K562 (cell line): ENCODE data around the gene STXBP6. TPM values are rescaled to one million over a fixed set of nuclear protein-coding genes. Genes with fewer than 3 reads are reported as not detected.

Experiments used
- ATAC-seq: fragments of 200-7000 bp; cut with Tn5 transposase; 3 replicates; pipeline ENCODE4 v1.9.1; 2020; ENCODE audit warnings: moderate library complexity
- BruUV-seq: library from RNA; stranded (reverse); fragments of 400-500 nt; replicated peaks from 2 replicates; lab custom pipeline; 2021; lab: Mats Ljungman, UMichigan
- CTCF ChIA-PET: fragments of 300-600 bp; formaldehyde crosslinking; extraction: SDS; loops from one replicate; lab custom pipeline; 2021; ENCODE audit warnings: low intra/inter-chr PET ratio; lab: Yijun Ruan, JAX
- POLR2A ChIA-PET: fragments of 300-600, 350-650 bp; sonication (Branson Sonifier 250); formaldehyde crosslinking; extraction: SDS; loops from one replicate; lab custom pipeline; 2021; ENCODE audit warnings: antibody characterized with exemption, inconsistent platforms; lab: Yijun Ruan, JAX
- DNase-seq, 4 experiments: peaks; one replicate each; pipeline versions ENCODE4 v3.0.0 to v3.0.0-alpha.2; 2011 to 2018; ENCODE audit warnings: low spot score in 3 of 4, mixed read lengths in 3 of 4; ENCODE audit errors: extremely low read depth in 1 of 4
- FAIRE-seq: peaks from 2 replicates; lab custom pipeline; 2011; peaks lifted over from hg19 to GRCh38; lab: Jason Lieb, UNC
- H2AFZ ChIP-seq: 2 replicates; pipeline ENCODE4 v1.6.0; 2011; ENCODE audit warnings: low read depth, low read length, control low read depth, inconsistent platforms
- H3K27ac ChIP-seq: fragments of 200-600 bp; 3 replicates; pipeline ENCODE4 v1.8.0; 2011; ENCODE audit warnings: low read depth, mild to moderate bottlenecking, control low read depth, inconsistent platforms, low read length, moderate library complexity, mixed read lengths; ENCODE audit errors: extremely low read depth
- H3K27me3 ChIP-seq, 2 experiments: fragments of 300-600 bp in 1 of 2; 2 replicates in 1 of 2; 3 replicates in 1 of 2; pipeline versions ENCODE4 v1.6.0 to v1.8.0; 2011; ENCODE audit warnings: inconsistent platforms in 2 of 2, low read length in 2 of 2, mild to moderate bottlenecking in 1 of 2, mixed read lengths in 1 of 2, moderate library complexity in 1 of 2; ENCODE audit not compliant: control insufficient read depth in 2 of 2, insufficient read depth in 2 of 2
- H3K36me3 ChIP-seq: fragments of 300-600 bp; 3 replicates; pipeline ENCODE4 v1.8.0; 2011; ENCODE audit warnings: mild to moderate bottlenecking, low read length, inconsistent platforms; ENCODE audit not compliant: control insufficient read depth, insufficient read depth
- H3K4me1 ChIP-seq, 2 experiments: fragments of 200-600 bp in 1 of 2; replicated peaks in 1 of 2; 2 replicates in 1 of 2; 3 replicates in 1 of 2; pipeline versions ENCODE4 v1.5.1 to v1.8.0; 2011; ENCODE audit warnings: inconsistent platforms in 2 of 2, low read length in 2 of 2, mild to moderate bottlenecking in 1 of 2, mixed read lengths in 1 of 2, moderate library complexity in 1 of 2; ENCODE audit not compliant: control insufficient read depth in 2 of 2, insufficient read depth in 2 of 2
- H3K4me2 ChIP-seq: 2 replicates; pipeline ENCODE4 v1.6.1; 2011; ENCODE audit warnings: low read length, control low read depth, inconsistent platforms, mixed read lengths; ENCODE audit not compliant: insufficient read depth
- H3K4me3 ChIP-seq: fragments of 200-600 bp; sonication (generic), shearing (Covaris generic); 2 replicates; pipeline ENCODE4 v1.5.1; 2016; ENCODE audit warnings: control low read depth, inconsistent platforms
- H3K79me2 ChIP-seq: fragments of 200-600 bp; 3 replicates; pipeline ENCODE4 v1.8.0; 2011; ENCODE audit warnings: low read length, inconsistent platforms; ENCODE audit not compliant: control insufficient read depth, insufficient read depth
- H3K9ac ChIP-seq, 2 experiments: 2 replicates each; pipeline versions ENCODE4 v1.6.0 to v1.6.1; 2011; ENCODE audit warnings: low read depth in 2 of 2, low read length in 2 of 2, control low read depth in 1 of 2, inconsistent platforms in 1 of 2, mild to moderate bottlenecking in 1 of 2, mixed read lengths in 1 of 2; ENCODE audit not compliant: insufficient read depth in 1 of 2
- H3K9me1 ChIP-seq: one replicate; pipeline ENCODE4 v1.6.0; 2011; ENCODE audit warnings: inconsistent platforms, mild to moderate bottlenecking, low read length, moderate library complexity; ENCODE audit not compliant: control insufficient read depth, insufficient read depth
- H3K9me3 ChIP-seq: replicated peaks from 2 replicates; pipeline ENCODE4 v1.5.1; 2011; ENCODE audit warnings: low read depth, low read length, inconsistent platforms; ENCODE audit not compliant: control insufficient read depth, insufficient read depth
- H4K20me1 ChIP-seq: replicated peaks from 2 replicates; pipeline ENCODE4 v1.6.1; 2011; ENCODE audit warnings: low read length, inconsistent platforms, mixed read lengths; ENCODE audit not compliant: control insufficient read depth, insufficient read depth
- C11orf30 ChIP-seq: fragments of 450-650 bp; IDR thresholded peaks from 2 replicates; pipeline ENCODE4 v1.6.1; 2016; ENCODE audit warnings: low read depth, mild to moderate bottlenecking
- CC2D1A ChIP-seq: fragments of 450-650 bp; IDR thresholded peaks from 2 replicates; pipeline ENCODE4 v1.6.1; 2017; ENCODE audit warnings: mild to moderate bottlenecking
- FIP1L1 ChIP-seq: fragments of 200-400 bp; formaldehyde crosslinking; IDR thresholded peaks from 2 replicates; pipeline ENCODE4 v1.6.1; 2018; ENCODE audit warnings: mild to moderate bottlenecking, low read depth, low read length; ENCODE audit not compliant: poor library complexity, severe bottlenecking
- KLF16 ChIP-seq: IDR thresholded peaks from 2 replicates; pipeline ENCODE4 v1.6.1; 2016; ENCODE audit warnings: antibody characterized with exemption
- MTF1 ChIP-seq: fragments of 250-450 bp; sonication (Bioruptor Pico); IDR thresholded peaks from 2 replicates; pipeline ENCODE4 v1.9.0; 2021; ENCODE audit warnings: moderate library complexity, mild to moderate bottlenecking, inconsistent platforms, borderline replicate concordance
- POU5F1 ChIP-seq: fragments of 150-350 bp; IDR thresholded peaks from 2 replicates; pipeline ENCODE4 v1.6.1; 2014; ENCODE audit warnings: borderline replicate concordance, low read length, low read depth, mild to moderate bottlenecking; ENCODE audit not compliant: partially characterized antibody
- PPARD ChIP-seq: fragments of 250-450 bp; sonication (Bioruptor Pico); IDR thresholded peaks from 2 replicates; pipeline ENCODE4 v1.8.0; 2022; ENCODE audit warnings: inconsistent platforms, mild to moderate bottlenecking, moderate library complexity
- SAFB ChIP-seq: fragments of 200-400 bp; formaldehyde crosslinking; IDR thresholded peaks from 2 replicates; pipeline ENCODE4 v1.6.1; 2017; ENCODE audit warnings: low read depth, low read length, borderline replicate concordance
- SIX5 ChIP-seq, 2 experiments: IDR thresholded peaks; 2 replicates each; pipeline ENCODE4 v1.6.1; 2011; ENCODE audit warnings: low read length in 2 of 2, borderline replicate concordance in 1 of 2, low read depth in 1 of 2, mild to moderate bottlenecking in 1 of 2, moderate library complexity in 1 of 2; ENCODE audit not compliant: insufficient read depth in 1 of 2
- XRCC4 ChIP-seq: IDR thresholded peaks from one replicate; pipeline ENCODE4 v1.6.1; 2011; ENCODE audit not compliant: insufficient read depth, insufficient read length; ENCODE audit errors: extremely low read depth
- ZFPM2 ChIP-seq: fragments of 250-450 bp; sonication (Bioruptor Pico); IDR thresholded peaks from 2 replicates; pipeline ENCODE4 v1.5.1; 2022; ENCODE audit warnings: mild to moderate bottlenecking
- ZNF24 ChIP-seq: fragments of 450-650 bp; IDR thresholded peaks from 2 replicates; pipeline ENCODE4 v1.6.1; 2016
- ZNF778 ChIP-seq: fragments of 450-650 bp; formaldehyde crosslinking; IDR thresholded peaks from 2 replicates; pipeline ENCODE4 v1.4.0; 2020; ENCODE audit warnings: mild to moderate bottlenecking, moderate library complexity
- ZNF780A ChIP-seq: fragments of 250-450 bp; sonication (Bioruptor Pico); IDR thresholded peaks from 2 replicates; pipeline ENCODE4 v1.5.0; 2021; ENCODE audit warnings: mild to moderate bottlenecking
- WGBS: fragments of 100-300 bp; shearing (Covaris generic); methylation state at CpG from one replicate; pipeline ENCODE4 v1.1.6; 2016; ENCODE audit warnings: low coverage, mixed read lengths; ENCODE audit not compliant: insufficient coverage; ENCODE audit errors: missing lambda C conversion rate; 5-methylcytosine and 5-hydroxymethylcytosine counted together
- in situ Hi-C: fragments of 300-500 bp; cut with MboI; formaldehyde crosslinking; loops from 4 replicates; pipeline ENCODE4 v1.15.0; 2018; ENCODE audit warnings: inconsistent platforms, mixed read lengths
- intact Hi-C: fragments of 100-400 bp; cut with micrococcal nuclease; formaldehyde crosslinking; loops from 2 replicates; pipeline ENCODE4 v1.14.2; 2022
- polyA plus RNA-seq, 8 experiments: library from polyadenylated mRNA; depleted of rRNA in 4 of 8; stranded (reverse) in 5 of 8; unstranded in 3 of 8; fragments of >200 nt; fragmentation: Nextera tagmentation in 2 of 8; fragmentation: Illumina TruSeq in 1 of 8; extraction: Ambion mirVana in 2 of 8; extraction: Trizol in 1 of 8; gene quantifications; 2 replicates each; pipeline versions ENCODE4 v1.2.1 to v1.2.3, GENCODE V29; 2011 to 2014; ENCODE audit warnings: inconsistent platforms in 1 of 8, missing spikeins in 1 of 8
- total RNA-seq, 7 experiments: library from RNA; depleted of rRNA in 6 of 7; stranded (reverse); fragments of >200 nt in 6 of 7; fragmentation: Illumina TruSeq in 2 of 7; extraction: Trizol in 2 of 7; gene quantifications; 2 replicates each; pipeline versions ENCODE4 v1.2.1 to v1.2.3, GENCODE V29; 2011 to 2021; ENCODE audit warnings: low replicate concordance in 1 of 7
- TF ChIP-seq, protein P1 (sequence below): fragments of 450-650 bp; IDR thresholded peaks from 2 replicates; pipeline ENCODE4 v1.6.1; 2016
- TF ChIP-seq, protein P2 (sequence below), 2 experiments: fragments of 450-650 bp; IDR thresholded peaks; 2 replicates each; pipeline ENCODE4 v1.6.1; 2016
- TF ChIP-seq, protein P3 (sequence below), 2 experiments: fragments of 450-650 bp in 1 of 2; sonication (generic) in 1 of 2; formaldehyde crosslinking in 1 of 2; IDR thresholded peaks in 1 of 2; conservative IDR thresholded peaks in 1 of 2; 2 replicates each; pipeline versions ENCODE4 v1.6.1 to v1.8.1; 2016 to 2023; ENCODE audit warnings: mild to moderate bottlenecking in 2 of 2, moderate library complexity in 2 of 2, inconsistent platforms in 1 of 2, missing genetic modification reagents in 1 of 2
- TF ChIP-seq, protein P4 (sequence below): IDR thresholded peaks from 2 replicates; pipeline ENCODE4 v1.6.1; 2011; ENCODE audit not compliant: insufficient read length; ENCODE audit errors: extremely low read depth

STXBP6 gene
- total and polyA plus RNA-seq, 9 of the 15 experiments (the other 6 are each of a cell fraction or from before 2014, with no cell fraction given) = 0.27 to 0.89 (median 0.59) TPM

DNA sequence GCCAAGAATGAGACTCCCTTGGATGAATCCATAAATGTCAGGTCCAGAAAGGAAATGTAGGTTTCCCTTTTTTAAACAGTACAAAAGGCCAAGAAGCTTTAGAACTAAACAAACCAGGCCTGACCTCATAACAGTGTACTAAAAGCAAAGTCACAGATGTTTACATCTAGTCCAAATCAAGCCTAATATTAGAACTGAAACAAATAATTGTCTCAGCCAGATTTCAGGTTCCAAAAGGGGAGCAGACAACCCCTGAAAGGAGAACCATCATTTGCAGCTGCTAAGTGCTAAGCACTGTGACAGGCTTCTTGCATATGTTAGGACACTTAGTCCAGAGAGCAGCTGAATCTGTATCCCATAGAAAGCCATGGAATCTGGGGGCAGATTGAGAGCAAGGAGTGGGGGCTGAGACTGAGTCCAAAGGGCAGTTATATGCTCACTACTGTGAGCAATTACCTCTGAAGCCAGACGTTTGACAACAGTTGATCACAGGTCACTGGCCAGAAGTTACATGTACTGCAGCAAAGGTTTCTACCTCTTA, 90.1 kb downstream of the STXBP6 start:
- DNase-seq (no peak), FAIRE-seq (no peak), ATAC-seq (no peak)
- in situ Hi-C loops (no loop called here), intact Hi-C loops (loop anchor here (10.0 kb wide), 1 partner anchor 85 kb away; no protein-coding TSS in a partner anchor)
- Histone ChIP-seq H4K20me1 (no peaks in the 10 kb centered on the region), H3K36me3 (no peaks in the 10 kb centered on the region), H3K4me1 (no peaks in the 10 kb centered on the region), H3K4me3 (no peak overlapping the region), H3K9me1 (no peaks in the 10 kb centered on the region), H2AFZ (no peak overlapping the region), H3K27ac (no peak overlapping the region), H3K4me2 (no peak overlapping the region), H3K79me2 (no peaks in the 10 kb centered on the region), H3K9me3 (no peaks in the 10 kb centered on the region), H3K9ac (no peak overlapping the region), H3K27me3 (peaks cover 0 to 12% of the 10 kb centered on the region in 2 experiments; a peak in 3 of 5 replicates)
- ChIA-PET POLR2A (no interaction called here), CTCF (no interaction called here)
- WGBS = 0% methylated on average over 1 of the region's 1 CpG
- BruUV-seq = no TSS peak
- TF ChIP-seq CC2D1A (no peak), FIP1L1 (no peak), SAFB (no peak), ZNF778 (no peak), PPARD (CRISPR knock-in tag) (no peak), SIX5 (IDR thresholded peaks at IDR 0.05; ENCODE audit: borderline replicate concordance in 1 of 2, insufficient read depth in 1 of 2, low read depth in 1 of 2, low read length in 2 of 2) (no peak), ZNF780A (CRISPR knock-in tag) (no peak), POU5F1 (no peak), C11orf30 (no peak), MTF1 (CRISPR knock-in tag) (no peak), ZFPM2 (CRISPR knock-in tag) (no peak), XRCC4 (no peak), ZNF24 (no peak), KLF16 (no peak)
- TF ChIP-seq, protein P1, sequence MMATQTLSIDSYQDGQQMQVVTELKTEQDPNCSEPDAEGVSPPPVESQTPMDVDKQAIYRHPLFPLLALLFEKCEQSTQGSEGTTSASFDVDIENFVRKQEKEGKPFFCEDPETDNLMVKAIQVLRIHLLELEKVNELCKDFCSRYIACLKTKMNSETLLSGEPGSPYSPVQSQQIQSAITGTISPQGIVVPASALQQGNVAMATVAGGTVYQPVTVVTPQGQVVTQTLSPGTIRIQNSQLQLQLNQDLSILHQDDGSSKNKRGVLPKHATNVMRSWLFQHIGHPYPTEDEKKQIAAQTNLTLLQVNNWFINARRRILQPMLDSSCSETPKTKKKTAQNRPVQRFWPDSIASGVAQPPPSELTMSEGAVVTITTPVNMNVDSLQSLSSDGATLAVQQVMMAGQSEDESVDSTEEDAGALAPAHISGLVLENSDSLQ = no peak
- TF ChIP-seq, protein P2, sequence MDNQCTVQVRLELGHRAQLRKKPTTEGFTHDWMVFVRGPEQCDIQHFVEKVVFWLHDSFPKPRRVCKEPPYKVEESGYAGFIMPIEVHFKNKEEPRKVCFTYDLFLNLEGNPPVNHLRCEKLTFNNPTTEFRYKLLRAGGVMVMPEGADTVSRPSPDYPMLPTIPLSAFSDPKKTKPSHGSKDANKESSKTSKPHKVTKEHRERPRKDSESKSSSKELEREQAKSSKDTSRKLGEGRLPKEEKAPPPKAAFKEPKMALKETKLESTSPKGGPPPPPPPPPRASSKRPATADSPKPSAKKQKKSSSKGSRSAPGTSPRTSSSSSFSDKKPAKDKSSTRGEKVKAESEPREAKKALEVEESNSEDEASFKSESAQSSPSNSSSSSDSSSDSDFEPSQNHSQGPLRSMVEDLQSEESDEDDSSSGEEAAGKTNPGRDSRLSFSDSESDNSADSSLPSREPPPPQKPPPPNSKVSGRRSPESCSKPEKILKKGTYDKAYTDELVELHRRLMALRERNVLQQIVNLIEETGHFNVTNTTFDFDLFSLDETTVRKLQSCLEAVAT (IDR thresholded peaks at IDR 0.05) = no peak
- TF ChIP-seq, protein P3, sequence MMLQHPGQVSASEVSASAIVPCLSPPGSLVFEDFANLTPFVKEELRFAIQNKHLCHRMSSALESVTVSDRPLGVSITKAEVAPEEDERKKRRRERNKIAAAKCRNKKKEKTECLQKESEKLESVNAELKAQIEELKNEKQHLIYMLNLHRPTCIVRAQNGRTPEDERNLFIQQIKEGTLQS (IDR thresholded peaks at IDR 0.05) = no peak
- TF ChIP-seq, protein P3 (CRISPR knock-in tag; conservative IDR thresholded peaks at IDR 0.05) = no peak
- TF ChIP-seq, protein P4, sequence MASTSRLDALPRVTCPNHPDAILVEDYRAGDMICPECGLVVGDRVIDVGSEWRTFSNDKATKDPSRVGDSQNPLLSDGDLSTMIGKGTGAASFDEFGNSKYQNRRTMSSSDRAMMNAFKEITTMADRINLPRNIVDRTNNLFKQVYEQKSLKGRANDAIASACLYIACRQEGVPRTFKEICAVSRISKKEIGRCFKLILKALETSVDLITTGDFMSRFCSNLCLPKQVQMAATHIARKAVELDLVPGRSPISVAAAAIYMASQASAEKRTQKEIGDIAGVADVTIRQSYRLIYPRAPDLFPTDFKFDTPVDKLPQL = no peak
